Measurements from ENCODE around the gene OR2B6.

DNA sequence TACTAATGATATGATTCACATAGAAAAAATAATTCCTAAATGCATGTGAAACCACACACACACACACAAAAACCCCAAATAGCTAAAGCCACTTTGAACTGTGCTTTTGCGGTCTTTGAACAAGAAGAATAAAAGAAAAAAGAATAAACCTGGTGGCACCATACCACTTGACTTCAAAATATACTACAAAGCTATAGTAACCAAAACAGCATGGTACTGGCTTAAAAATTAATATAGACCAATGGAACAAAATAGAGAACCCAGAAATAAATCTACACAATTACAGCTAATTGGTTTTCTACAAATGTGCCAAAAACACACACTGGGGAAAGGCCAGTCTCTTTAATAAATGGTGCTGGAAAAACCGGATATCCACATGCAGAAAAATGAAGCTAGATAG is 13.4 kb downstream of the OR2B6 start:
- TF ChIP-seq CTCF (IDR thresholded peaks at IDR 0.05; ENCODE audit: insufficient read depth, low read length, poor library complexity, severe bottlenecking) (no peak), EZH2phosphoT487 (conservative IDR thresholded peaks at IDR 0.05; ENCODE audit: low read length) (no peak)

Data from SU-DHL-6 (cell line).